ENCODE results near the gene NOSIP. TPM values are rescaled to one million over a fixed set of nuclear protein-coding genes. Genes with fewer than 3 reads are reported as not detected.

Gene NOSIP
- total RNA-seq, 1 donor from 2014 or later: 49.9 TPM

DNA sequence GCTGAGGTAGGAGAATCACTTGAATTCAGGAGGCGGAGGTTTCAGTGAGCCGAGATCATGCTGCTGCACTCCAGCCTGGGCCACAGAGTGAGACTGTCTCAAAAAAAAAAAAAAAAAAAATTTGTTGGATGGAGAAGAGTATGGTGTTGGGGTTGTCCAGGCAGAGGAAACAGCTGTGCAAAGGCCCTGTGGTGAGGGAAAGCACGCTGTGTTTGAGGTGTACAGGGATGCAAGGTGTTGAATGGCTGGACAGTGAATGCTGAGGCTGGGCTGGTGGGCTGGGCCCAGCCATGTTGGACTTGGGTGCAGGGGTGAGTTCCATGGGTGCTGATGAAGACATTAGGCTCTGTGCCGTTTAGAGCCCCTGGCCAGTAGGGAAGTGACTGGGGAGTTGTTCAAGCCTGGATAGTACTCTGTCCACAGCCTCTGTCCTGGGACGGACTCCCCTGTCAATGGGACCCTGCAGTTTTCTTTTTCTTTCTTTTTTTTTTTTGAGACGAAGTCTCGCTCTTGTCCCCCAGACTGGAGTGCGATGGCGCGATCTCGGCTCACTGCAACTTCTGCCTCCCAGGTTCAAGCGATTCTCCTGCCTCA lies 29.2 kb upstream of the NOSIP start:
- TF ChIP-seq, protein P1, sequence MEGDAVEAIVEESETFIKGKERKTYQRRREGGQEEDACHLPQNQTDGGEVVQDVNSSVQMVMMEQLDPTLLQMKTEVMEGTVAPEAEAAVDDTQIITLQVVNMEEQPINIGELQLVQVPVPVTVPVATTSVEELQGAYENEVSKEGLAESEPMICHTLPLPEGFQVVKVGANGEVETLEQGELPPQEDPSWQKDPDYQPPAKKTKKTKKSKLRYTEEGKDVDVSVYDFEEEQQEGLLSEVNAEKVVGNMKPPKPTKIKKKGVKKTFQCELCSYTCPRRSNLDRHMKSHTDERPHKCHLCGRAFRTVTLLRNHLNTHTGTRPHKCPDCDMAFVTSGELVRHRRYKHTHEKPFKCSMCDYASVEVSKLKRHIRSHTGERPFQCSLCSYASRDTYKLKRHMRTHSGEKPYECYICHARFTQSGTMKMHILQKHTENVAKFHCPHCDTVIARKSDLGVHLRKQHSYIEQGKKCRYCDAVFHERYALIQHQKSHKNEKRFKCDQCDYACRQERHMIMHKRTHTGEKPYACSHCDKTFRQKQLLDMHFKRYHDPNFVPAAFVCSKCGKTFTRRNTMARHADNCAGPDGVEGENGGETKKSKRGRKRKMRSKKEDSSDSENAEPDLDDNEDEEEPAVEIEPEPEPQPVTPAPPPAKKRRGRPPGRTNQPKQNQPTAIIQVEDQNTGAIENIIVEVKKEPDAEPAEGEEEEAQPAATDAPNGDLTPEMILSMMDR (IDR thresholded peaks at IDR 0.05): no peak
- ChIA-PET POLR2A (interaction anchor here (0.7 kb wide), 2 partner anchors 25 to 62 kb away, joined by 6 read pairs; no protein-coding TSS in a partner anchor), CTCF (no interaction called here)
- no peak for ATAC-seq (ENCODE audit: low read depth)
- intact Hi-C loops (cut with micrococcal nuclease): no loop called here
- DNase-seq: no peak
- H3K9me3 Mint-ChIP-seq: no peaks in the 10 kb centered on the region
- peaks cover 13% of the 10 kb centered on the region for H3K4me1 Mint-ChIP-seq
- H3K27ac Mint-ChIP-seq: no peak overlapping the region
- no peaks in the 10 kb centered on the region for H3K27me3 Mint-ChIP-seq
- no peak overlapping the region for H3K4me3 Mint-ChIP-seq
- peaks cover 55% of the 10 kb centered on the region for H3K36me3 Mint-ChIP-seq (ENCODE audit: low read depth)

DNA sequence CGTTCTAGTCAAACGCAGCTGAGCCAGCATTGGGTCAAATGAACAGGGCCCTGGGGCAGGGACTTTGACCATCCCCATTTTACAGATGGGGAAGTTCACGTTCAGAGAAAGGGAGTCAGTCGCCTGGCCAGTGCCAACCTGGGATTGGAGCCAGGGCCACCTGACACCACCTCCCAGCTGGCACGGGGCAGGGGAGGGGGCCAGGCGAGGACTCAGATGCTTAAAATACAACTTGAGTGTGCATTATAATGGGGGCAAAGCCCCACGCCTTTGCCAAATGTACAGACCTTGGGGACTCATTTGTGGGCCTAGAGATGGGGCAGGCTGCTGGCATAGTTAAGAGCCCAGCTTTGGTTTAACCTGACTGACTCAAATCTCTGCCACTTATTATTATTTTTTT lies 25.2 kb upstream of the NOSIP start:
- TF ChIP-seq, protein P1 (IDR thresholded peaks at IDR 0.05): no peak
- ATAC-seq (ENCODE audit: low read depth): no peak
- H3K4me1 Mint-ChIP-seq: no peaks in the 10 kb centered on the region
- ChIA-PET POLR2A (no interaction called here), CTCF (no interaction called here)
- DNase-seq: no peak
- no peak overlapping the region for H3K4me3 Mint-ChIP-seq
- H3K9me3 Mint-ChIP-seq: no peaks in the 10 kb centered on the region
- H3K27ac Mint-ChIP-seq: no peak overlapping the region
- intact Hi-C loops (cut with micrococcal nuclease): no loop called here
- H3K36me3 Mint-ChIP-seq (ENCODE audit: low read depth): peaks cover 65% of the 10 kb centered on the region
- H3K27me3 Mint-ChIP-seq: no peaks in the 10 kb centered on the region

DNA sequence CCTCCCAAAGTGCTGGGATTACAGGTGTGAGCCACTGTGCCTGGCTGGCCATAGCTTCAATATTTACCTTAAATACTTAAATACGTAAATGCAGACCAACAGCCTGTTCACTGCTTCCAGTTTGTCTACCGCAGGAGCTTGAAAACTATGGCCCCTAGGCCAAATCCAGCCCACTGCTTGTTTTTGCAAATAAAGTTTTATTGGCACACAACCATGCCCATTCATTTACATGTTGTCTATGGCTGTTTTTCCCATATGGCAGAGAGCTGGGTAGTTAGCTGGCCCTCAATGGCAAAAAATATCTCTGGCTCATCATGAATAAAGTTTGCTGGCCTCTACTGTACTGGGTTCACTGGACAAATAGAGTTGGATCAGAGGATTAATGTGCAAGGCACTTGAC lies 22.4 kb upstream of the NOSIP start:
- Mint-ChIP-seq H3K4me1 (peaks cover 2% of the 10 kb centered on the region), H3K27me3 (no peaks in the 10 kb centered on the region), H3K27ac (no peak overlapping the region), H3K9me3 (no peaks in the 10 kb centered on the region), H3K4me3 (no peak overlapping the region), H3K36me3 (ENCODE audit: low read depth) (peaks cover 63% of the 10 kb centered on the region)
- intact Hi-C loops (cut with micrococcal nuclease): no loop called here
- TF ChIP-seq, protein P1 (IDR thresholded peaks at IDR 0.05): no peak
- ATAC-seq (ENCODE audit: low read depth) (no peak), DNase-seq (no peak)
- CTCF ChIA-PET: no interaction called here
- POLR2A ChIA-PET: no interaction called here

DNA sequence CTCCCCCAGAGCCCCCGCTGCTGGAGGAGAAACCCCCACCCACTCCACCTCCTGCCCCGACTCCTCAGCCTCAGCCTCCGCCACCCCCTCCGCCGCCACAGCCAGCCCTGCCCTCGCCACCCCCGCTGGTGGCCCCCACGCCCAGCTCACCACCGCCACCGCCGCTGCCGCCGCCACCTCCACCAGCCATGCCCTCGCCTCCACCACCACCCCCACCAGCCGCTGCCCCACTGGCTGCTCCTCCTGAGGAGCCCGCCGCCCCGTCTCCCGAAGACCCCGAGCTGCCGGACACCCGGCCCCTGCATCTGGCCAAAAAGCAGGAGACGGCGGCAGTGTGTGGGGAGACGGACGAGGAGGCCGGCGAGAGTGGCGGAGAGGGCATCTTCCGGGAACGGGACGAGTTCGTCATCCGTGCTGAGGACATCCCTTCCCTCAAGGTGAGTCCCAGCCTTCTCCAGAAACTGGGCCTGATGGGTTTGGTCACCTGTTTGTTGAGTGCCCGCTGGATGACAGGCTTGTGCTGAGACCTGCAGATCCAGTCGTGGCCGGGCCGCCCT lies 21.2 kb upstream of the NOSIP start:
- H3K9me3 Mint-ChIP-seq: no peaks in the 10 kb centered on the region
- CTCF ChIA-PET: no interaction called here
- POLR2A ChIA-PET: interaction anchor here (0.5 kb wide), 1 partner anchor 10 kb away, joined by 6 read pairs; no protein-coding TSS in a partner anchor
- no peak overlapping the region for H3K27ac Mint-ChIP-seq
- H3K27me3 Mint-ChIP-seq: no peaks in the 10 kb centered on the region
- no peak overlapping the region for H3K4me3 Mint-ChIP-seq
- ATAC-seq (ENCODE audit: low read depth): no peak
- H3K36me3 Mint-ChIP-seq (ENCODE audit: low read depth): peaks cover 61% of the 10 kb centered on the region
- TF ChIP-seq, protein P1 (IDR thresholded peaks at IDR 0.05): no peak
- H3K4me1 Mint-ChIP-seq: peaks cover 2% of the 10 kb centered on the region
- no peak for DNase-seq
- intact Hi-C loops (cut with micrococcal nuclease): no loop called here

DNA sequence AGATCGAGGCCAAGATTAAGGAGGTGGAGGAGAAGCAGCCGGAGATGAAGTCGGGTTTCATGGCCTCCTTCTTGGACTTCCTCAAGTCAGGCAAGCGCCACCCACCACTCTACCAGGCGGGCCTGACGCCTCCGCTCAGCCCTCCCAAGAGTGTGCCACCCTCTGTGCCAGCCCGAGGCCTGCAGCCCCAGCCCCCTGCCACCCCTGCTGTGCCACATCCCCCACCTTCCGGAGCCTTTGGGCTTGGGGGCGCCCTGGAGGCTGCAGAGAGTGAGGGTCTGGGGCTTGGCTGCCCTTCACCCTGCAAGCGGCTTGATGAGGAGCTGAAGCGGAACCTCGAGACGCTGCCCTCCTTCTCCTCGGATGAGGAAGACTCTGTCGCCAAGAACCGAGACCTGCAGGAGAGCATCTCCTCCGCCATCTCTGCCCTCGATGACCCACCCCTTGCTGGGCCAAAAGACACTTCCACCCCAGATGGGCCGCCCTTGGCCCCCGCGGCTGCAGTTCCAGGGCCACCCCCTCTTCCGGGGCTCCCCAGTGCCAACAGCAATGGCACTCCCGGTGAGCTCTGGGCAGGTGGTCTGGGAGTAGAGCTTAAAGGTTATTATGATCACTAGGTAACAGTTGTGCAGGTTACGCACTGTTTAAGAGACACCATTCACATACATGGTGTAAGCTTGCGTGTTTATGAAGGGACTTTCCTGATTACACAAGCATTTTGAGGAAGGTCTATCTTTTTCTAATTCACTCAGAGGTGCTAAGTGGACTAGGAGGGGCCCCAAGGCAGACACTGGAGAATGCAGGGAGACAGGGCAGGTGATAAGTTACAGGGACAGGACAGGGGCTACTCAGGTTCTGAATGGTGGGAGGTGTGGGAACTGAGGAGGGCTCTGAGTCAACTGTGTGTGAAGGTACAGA lies 19.3 kb upstream of the NOSIP start:
- H3K9me3 Mint-ChIP-seq: no peaks in the 10 kb centered on the region
- TF ChIP-seq, protein P1 (IDR thresholded peaks at IDR 0.05): no peak
- no peaks in the 10 kb centered on the region for H3K27me3 Mint-ChIP-seq
- peaks cover 53% of the 10 kb centered on the region for H3K36me3 Mint-ChIP-seq (ENCODE audit: low read depth)
- H3K4me1 Mint-ChIP-seq: peaks cover 3% of the 10 kb centered on the region
- H3K4me3 Mint-ChIP-seq: no peak overlapping the region
- ATAC-seq (ENCODE audit: low read depth) (no peak), DNase-seq (no peak)
- POLR2A ChIA-PET: interaction anchor here (0.6 kb wide), 1 partner anchor 58 kb away, joined by 3 read pairs; no protein-coding TSS in a partner anchor
- intact Hi-C loops (cut with micrococcal nuclease): no loop called here
- no peak overlapping the region for H3K27ac Mint-ChIP-seq
- CTCF ChIA-PET: no interaction called here
